ENCODE measurements around the gene CAMSAP3.

DNA sequence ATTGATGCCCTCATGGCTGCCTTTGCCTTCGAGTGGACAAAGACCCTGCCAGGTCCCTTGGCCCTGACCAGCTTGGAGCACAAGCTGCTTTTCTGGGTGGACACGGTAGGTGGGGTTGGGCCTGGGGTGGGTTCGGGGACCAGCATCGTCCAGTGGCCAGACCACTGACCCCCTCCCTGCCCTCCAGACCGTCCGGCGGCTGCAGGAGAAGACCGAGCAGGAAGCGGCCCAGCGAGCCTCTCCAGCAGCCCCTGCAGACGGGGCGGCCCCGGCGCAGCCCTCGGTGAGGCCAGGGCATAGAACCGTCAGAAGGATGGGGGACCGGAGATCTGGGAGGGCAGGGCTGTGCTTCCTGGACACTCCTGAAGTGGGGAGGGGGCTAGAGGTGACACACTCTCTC lies 10.6 kb downstream of the CAMSAP3 start:
- TF ChIP-seq, protein P1, sequence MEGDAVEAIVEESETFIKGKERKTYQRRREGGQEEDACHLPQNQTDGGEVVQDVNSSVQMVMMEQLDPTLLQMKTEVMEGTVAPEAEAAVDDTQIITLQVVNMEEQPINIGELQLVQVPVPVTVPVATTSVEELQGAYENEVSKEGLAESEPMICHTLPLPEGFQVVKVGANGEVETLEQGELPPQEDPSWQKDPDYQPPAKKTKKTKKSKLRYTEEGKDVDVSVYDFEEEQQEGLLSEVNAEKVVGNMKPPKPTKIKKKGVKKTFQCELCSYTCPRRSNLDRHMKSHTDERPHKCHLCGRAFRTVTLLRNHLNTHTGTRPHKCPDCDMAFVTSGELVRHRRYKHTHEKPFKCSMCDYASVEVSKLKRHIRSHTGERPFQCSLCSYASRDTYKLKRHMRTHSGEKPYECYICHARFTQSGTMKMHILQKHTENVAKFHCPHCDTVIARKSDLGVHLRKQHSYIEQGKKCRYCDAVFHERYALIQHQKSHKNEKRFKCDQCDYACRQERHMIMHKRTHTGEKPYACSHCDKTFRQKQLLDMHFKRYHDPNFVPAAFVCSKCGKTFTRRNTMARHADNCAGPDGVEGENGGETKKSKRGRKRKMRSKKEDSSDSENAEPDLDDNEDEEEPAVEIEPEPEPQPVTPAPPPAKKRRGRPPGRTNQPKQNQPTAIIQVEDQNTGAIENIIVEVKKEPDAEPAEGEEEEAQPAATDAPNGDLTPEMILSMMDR (conservative IDR thresholded peaks at IDR 0.05; ENCODE audit: low read depth, low read length), result no peak
- no peak for TF ChIP-seq EZH2 (IDR thresholded peaks at IDR 0.05; ENCODE audit: low read length, unreplicated experiment)
- no peak for TF ChIP-seq EZH2phosphoT487 (IDR thresholded peaks at IDR 0.05; ENCODE audit: borderline replicate concordance, low read length)
